A673 (cell line): ENCODE results near the gene LARP4B. TPM values are rescaled to one million over a fixed set of nuclear protein-coding genes. Genes with fewer than 3 reads are reported as not detected.
"Not testable (repeated sequence)": the region's sequence is repeated elsewhere in the genome, so short reads cannot be mapped to it uniquely, and the experiment has no call there.

ENCODE experiments used
- BruUV-seq: library from RNA; stranded (reverse); fragments of 400-500 nt; replicated peaks from 2 replicates; lab custom pipeline; 2021; lab: Mats Ljungman, UMichigan
- CTCF ChIA-PET: fragments of 300-600 bp; sonication (Branson Sonifier 250); formaldehyde crosslinking; loops from one replicate; lab custom pipeline; 2022; ENCODE audit warnings: antibody characterized with exemption; lab: Charles Lee
- POLR2A ChIA-PET: fragments of 300-600 bp; sonication (Branson Sonifier 250); formaldehyde crosslinking; loops from one replicate; lab custom pipeline; 2022; ENCODE audit warnings: antibody characterized with exemption; ENCODE audit not compliant: low non-redundant PET; lab: Charles Lee
- DNase-seq: peaks from one replicate; pipeline ENCODE4 v3.0.0-alpha.2; 2015; ENCODE audit warnings: low spot score
- H3K27ac ChIP-seq: fragments of 200-600 bp; sonication (generic); 2 replicates; pipeline ENCODE4 v1.5.1; 2016; ENCODE audit warnings: mixed run types, low read depth, mild to moderate bottlenecking, mixed read lengths, antibody characterized with exemption, low read length; ENCODE audit not compliant: poor library complexity, severe bottlenecking
- H3K27me3 ChIP-seq: fragments of 200-600 bp; sonication (generic); replicated peaks from 2 replicates; pipeline ENCODE4 v1.6.1; 2017; ENCODE audit warnings: mixed run types, low read depth, mild to moderate bottlenecking, mixed read lengths, antibody characterized with exemption, low read length; ENCODE audit not compliant: insufficient read depth, poor library complexity
- H3K36me3 ChIP-seq: fragments of 200-600 bp; sonication (generic); 2 replicates; pipeline ENCODE4 v1.6.1; 2016; ENCODE audit warnings: mixed run types, mild to moderate bottlenecking, mixed read lengths, antibody characterized with exemption, low read length; ENCODE audit not compliant: insufficient read depth, poor library complexity, severe bottlenecking
- H3K4me1 ChIP-seq: fragments of 200-600 bp; sonication (generic); 2 replicates; pipeline ENCODE4 v1.6.1; 2017; ENCODE audit warnings: mixed run types, mild to moderate bottlenecking, mixed read lengths, antibody characterized with exemption, low read length; ENCODE audit not compliant: insufficient read depth, poor library complexity, severe bottlenecking
- H3K4me3 ChIP-seq: fragments of 200-600 bp; sonication (generic); 2 replicates; pipeline ENCODE4 v1.5.1; 2016; ENCODE audit warnings: low read depth, mixed run types, mild to moderate bottlenecking, mixed read lengths, low read length; ENCODE audit not compliant: poor library complexity, severe bottlenecking
- H3K9me3 ChIP-seq: fragments of 200-600 bp; sonication (generic); 2 replicates; pipeline ENCODE4 v1.6.1; 2016; ENCODE audit warnings: mixed run types, low read depth, mild to moderate bottlenecking, mixed read lengths, antibody characterized with exemption, low read length; ENCODE audit not compliant: poor library complexity, severe bottlenecking
- EZH2 ChIP-seq: fragments of 200-600 bp; sonication (generic); IDR thresholded peaks from 2 replicates; pipeline ENCODE4 v1.6.1; 2017; ENCODE audit warnings: borderline replicate concordance, low read depth, mild to moderate bottlenecking, mixed read lengths, antibody characterized with exemption, low read length; ENCODE audit not compliant: poor library complexity, severe bottlenecking
- intact Hi-C: fragments of 100-400 bp; cut with micrococcal nuclease; formaldehyde crosslinking; loops from one replicate; pipeline ENCODE4 v1.10.0; 2022; ENCODE audit not compliant: unreplicated experiment
- total RNA-seq: library from RNA; stranded (reverse); gene quantifications from 2 replicates; pipeline ENCODE4 v1.2.3, GENCODE V29; 2021
- TF ChIP-seq, protein P1 (sequence below): fragments of 300-800, 200-600 bp; sonication (generic); conservative IDR thresholded peaks from 2 replicates; pipeline ENCODE4 v1.5.1; 2017; ENCODE audit warnings: low read depth, mild to moderate bottlenecking, antibody characterized with exemption, low read length, moderate library complexity, mixed read lengths

LARP4B gene
- total RNA-seq, 1 experiment from 2014 or later = 101 TPM

DNA sequence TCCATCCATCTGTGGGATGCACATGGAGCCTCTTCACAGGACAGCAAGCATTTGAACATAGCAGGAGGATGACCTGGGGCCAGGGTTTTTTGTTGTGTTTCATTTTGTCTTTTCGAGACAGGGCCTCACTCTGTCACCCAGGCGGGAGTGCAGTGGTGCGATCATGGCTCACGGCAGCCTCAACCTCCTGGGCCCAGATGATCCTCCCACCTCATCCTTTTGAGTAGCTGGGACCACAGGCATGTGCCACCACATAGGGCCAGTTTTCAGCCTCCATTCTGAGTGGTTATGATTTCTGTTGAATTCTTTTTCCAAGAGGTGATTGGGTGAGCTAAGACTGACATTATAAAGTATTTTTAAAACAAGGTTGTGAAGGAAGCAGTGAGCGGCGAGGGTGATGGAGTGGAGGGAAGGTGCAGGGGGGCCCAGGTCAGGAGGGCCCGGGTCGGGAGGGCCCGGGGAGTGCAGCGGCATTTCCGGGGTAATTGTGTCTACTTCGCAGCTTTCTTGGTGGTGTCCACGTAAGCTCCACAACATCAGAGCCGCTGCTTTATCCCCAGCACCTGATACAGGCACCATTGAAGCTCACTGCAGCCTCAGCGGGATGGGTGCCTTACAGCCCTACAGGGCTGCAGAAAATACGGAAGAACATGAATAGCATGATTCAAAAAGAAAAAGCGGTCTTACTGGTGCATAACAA lies 12.0 kb upstream of the LARP4B start:
- no peaks in the 10 kb centered on the region for H3K27me3 ChIP-seq
- ChIA-PET CTCF (no interaction called here), POLR2A (no interaction called here)
- H3K9me3 ChIP-seq = no peaks in the 10 kb centered on the region
- intact Hi-C loops = no loop called here
- no TSS peak for BruUV-seq
- TF ChIP-seq, protein P1, sequence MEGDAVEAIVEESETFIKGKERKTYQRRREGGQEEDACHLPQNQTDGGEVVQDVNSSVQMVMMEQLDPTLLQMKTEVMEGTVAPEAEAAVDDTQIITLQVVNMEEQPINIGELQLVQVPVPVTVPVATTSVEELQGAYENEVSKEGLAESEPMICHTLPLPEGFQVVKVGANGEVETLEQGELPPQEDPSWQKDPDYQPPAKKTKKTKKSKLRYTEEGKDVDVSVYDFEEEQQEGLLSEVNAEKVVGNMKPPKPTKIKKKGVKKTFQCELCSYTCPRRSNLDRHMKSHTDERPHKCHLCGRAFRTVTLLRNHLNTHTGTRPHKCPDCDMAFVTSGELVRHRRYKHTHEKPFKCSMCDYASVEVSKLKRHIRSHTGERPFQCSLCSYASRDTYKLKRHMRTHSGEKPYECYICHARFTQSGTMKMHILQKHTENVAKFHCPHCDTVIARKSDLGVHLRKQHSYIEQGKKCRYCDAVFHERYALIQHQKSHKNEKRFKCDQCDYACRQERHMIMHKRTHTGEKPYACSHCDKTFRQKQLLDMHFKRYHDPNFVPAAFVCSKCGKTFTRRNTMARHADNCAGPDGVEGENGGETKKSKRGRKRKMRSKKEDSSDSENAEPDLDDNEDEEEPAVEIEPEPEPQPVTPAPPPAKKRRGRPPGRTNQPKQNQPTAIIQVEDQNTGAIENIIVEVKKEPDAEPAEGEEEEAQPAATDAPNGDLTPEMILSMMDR = no peak
- no peak for TF ChIP-seq EZH2
- no peak overlapping the region for H3K4me3 ChIP-seq
- H3K36me3 ChIP-seq = no peaks in the 10 kb centered on the region
- no peak for DNase-seq
- no peaks in the 10 kb centered on the region for H3K4me1 ChIP-seq
- H3K27ac ChIP-seq = no peak overlapping the region

DNA sequence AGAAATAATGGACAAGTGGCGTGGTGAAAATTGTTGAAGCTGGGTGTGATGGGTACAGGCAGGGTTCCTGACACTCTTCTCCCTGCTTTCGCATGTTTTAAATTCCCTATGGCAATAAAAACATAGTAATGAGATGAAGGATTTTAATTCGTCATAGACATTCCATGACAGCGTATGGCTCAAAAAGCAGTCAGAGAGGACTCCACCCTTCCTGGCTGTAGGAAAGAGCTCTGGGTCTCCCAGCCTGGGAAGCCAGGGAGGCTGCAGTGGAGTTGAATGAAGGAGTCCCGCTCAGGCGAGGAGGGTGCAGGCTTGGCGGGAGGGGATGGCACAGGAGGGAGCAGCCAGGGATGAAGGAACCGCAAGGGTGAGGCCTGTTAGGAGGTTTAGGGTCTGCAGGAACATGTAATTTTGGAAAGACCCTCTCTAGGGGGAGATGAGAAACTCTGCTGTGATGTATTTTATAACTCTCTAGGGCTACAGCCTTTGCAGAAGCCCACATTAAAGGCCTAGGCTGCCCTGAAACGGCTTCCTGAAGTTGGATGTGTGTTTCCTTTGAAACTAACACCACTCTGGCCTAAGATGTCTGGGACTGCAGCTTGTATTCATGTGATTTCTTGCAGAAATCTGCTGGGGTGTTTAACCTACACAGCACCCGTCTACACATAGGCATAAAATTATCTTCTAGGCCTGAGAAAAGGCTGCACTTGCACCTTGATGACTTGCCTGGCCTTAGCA lies 7.6 kb upstream of the LARP4B start:
- BruUV-seq = no TSS peak
- no peaks in the 10 kb centered on the region for H3K9me3 ChIP-seq
- H3K27me3 ChIP-seq = no peaks in the 10 kb centered on the region
- no peak for TF ChIP-seq EZH2
- TF ChIP-seq, protein P1 = no peak
- no peaks in the 10 kb centered on the region for H3K36me3 ChIP-seq
- ChIA-PET CTCF (no interaction called here), POLR2A (no interaction called here)
- intact Hi-C loops = no loop called here
- H3K4me3 ChIP-seq = no peak overlapping the region
- no peak for DNase-seq
- no peaks in the 10 kb centered on the region for H3K4me1 ChIP-seq
- no peak overlapping the region for H3K27ac ChIP-seq

DNA sequence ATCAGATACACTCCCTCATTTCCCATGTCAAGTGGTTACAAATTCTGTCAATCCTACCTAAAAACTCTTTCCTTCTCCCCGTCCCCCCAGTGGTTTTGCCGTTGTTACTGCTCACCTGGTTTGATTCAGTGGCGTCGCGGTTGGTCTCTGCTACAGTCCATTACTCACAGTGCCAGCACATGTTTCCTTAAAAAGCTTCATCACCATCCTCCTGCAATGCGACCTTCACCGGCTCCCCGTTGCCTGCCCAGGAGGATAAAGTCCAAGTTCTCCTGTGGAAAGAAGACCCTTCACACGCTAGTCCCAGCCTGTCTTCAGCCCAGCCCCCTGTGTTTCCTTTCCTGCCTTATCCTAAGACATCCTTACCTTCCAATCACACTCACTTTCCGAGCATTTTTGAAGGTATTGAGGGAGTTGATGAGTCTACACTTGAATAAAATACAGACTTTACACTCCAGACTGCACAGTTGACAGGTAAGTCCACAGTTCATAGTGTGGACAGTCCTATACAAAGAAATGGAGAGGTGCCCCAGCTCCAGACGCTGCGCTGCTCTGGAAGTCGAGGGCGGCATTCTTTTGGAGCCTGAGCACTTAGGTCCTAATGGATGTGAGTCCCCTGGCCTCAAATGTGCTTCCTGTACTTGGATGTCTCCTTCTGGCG lies 3.4 kb upstream of the LARP4B start:
- BruUV-seq = no TSS peak

DNA sequence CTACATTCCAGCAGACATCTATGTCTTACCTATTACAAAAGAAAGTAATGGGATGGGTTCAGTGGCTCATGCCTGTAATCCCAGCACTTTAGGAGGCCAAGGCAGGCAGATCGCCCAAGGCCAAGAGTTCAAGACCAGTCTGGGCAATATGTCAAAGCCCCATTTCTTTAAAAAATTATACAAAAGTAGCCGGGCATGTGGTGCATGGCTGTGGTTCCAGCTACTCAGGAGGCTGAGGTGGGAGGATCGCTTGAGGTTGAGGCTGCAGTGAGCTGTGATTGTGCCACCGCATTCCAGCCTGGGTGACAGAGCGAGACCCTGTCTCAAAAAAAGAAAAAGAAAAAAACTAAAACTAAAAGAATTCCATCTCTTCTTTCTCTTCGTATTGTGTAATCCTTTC lies 2.7 kb upstream of the LARP4B start:
- H3K4me1 ChIP-seq = peaks cover 13% of the 10 kb centered on the region
- H3K27me3 ChIP-seq, H3K9me3 ChIP-seq, BruUV-seq, H3K27ac ChIP-seq, intact Hi-C loops, H3K36me3 ChIP-seq, POLR2A ChIA-PET, CTCF ChIA-PET, H3K4me3 ChIP-seq, DNase-seq: not testable (repeated sequence)

More for the DNA sequence above, 3.4 kb upstream of the LARP4B start:
- no peak for DNase-seq
- peaks cover 9% of the 10 kb centered on the region for H3K4me1 ChIP-seq
- no peaks in the 10 kb centered on the region for H3K27me3 ChIP-seq
- ChIA-PET CTCF (no interaction called here), POLR2A (no interaction called here)
- no peaks in the 10 kb centered on the region for H3K9me3 ChIP-seq
- no peak overlapping the region for H3K27ac ChIP-seq
- TF ChIP-seq, protein P1 = no peak
- TF ChIP-seq EZH2 = no peak
- intact Hi-C loops = no loop called here
- no peaks in the 10 kb centered on the region for H3K36me3 ChIP-seq
- H3K4me3 ChIP-seq = no peak overlapping the region
